Stimulated activated CD4-positive, alpha-beta T cell treated with anti-CD3 and anti-CD28 coated beads, Interleukin-4, amount 100 ng/mL, for 1 hour (primary cell): ENCODE data around the gene ARHGAP26.
"Not testable (repeated sequence)": the region's sequence is repeated elsewhere in the genome, so short reads cannot be mapped to it uniquely, and the experiment has no call there.

ENCODE experiments used
- DNase-seq: peaks from one replicate; pipeline ENCODE4 v3.0.0-alpha.2; 2020

The ARHGAP26 gene

GRCh38 chr5:142911775-142912174 is 141.6 kb downstream of the ARHGAP26 start:
- DNase-seq = no peak

GRCh38 chr5:142913728-142914338 is 143.7 kb downstream of the ARHGAP26 start:
- no peak for DNase-seq

- DNase-seq = no peak
Observed at GRCh38 chr5:142915038-142915437, 144.9 kb downstream of the ARHGAP26 start.

GRCh38 chr5:142915813-142916424 is 145.7 kb downstream of the ARHGAP26 start:
- DNase-seq = no peak

- no peak for DNase-seq
Observed at GRCh38 chr5:142918959-142919635, 148.9 kb downstream of the ARHGAP26 start.

- DNase-seq = no peak
Observed at GRCh38 chr5:142920849-142921612, 150.9 kb downstream of the ARHGAP26 start.

- DNase-seq = no peak
Observed at GRCh38 chr5:142922223-142922952, 152.2 kb downstream of the ARHGAP26 start.

GRCh38 chr5:142924135-142924883 is 154.1 kb downstream of the ARHGAP26 start:
- DNase-seq = no peak

GRCh38 chr5:142925795-142926194 is 155.6 kb downstream of the ARHGAP26 start:
- DNase-seq = no peak

GRCh38 chr5:142926549-142926948 is 156.4 kb downstream of the ARHGAP26 start:
- no peak for DNase-seq

- DNase-seq = not testable (repeated sequence)
Observed at GRCh38 chr5:142928999-142929398, 158.8 kb downstream of the ARHGAP26 start.

GRCh38 chr5:142929587-142929986 is 159.4 kb downstream of the ARHGAP26 start:
- no peak for DNase-seq

GRCh38 chr5:142930395-142931110 is 160.4 kb downstream of the ARHGAP26 start:
- no peak for DNase-seq

- DNase-seq = no peak
Observed at GRCh38 chr5:142931896-142932686, 161.9 kb downstream of the ARHGAP26 start.

GRCh38 chr5:142934051-142934762 is 164.0 kb downstream of the ARHGAP26 start:
- DNase-seq = no peak

- no peak for DNase-seq
Observed at GRCh38 chr5:142935014-142935413, 164.8 kb downstream of the ARHGAP26 start.

GRCh38 chr5:142937374-142937773 is 167.2 kb downstream of the ARHGAP26 start:
- no peak for DNase-seq

GRCh38 chr5:142938266-142938880 is 168.2 kb downstream of the ARHGAP26 start:
- no peak for DNase-seq

GRCh38 chr5:142939006-142939405 is 168.8 kb downstream of the ARHGAP26 start:
- no peak for DNase-seq
